GM21381 (cell line): Measurements from ENCODE around the gene GALNT7.

Source experiments
- ATAC-seq: cut with Tn5 transposase; IDR thresholded peaks from one replicate; pipeline ENCODE4 v1.9.1; 2021; ENCODE audit warnings: mild to moderate bottlenecking, moderate library complexity; ENCODE audit not compliant: unreplicated experiment

GALNT7 gene

GRCh38 chr4:173288698-173289352 is 120.2 kb downstream of the GALNT7 start:
- ATAC-seq, result no peak

DNA sequence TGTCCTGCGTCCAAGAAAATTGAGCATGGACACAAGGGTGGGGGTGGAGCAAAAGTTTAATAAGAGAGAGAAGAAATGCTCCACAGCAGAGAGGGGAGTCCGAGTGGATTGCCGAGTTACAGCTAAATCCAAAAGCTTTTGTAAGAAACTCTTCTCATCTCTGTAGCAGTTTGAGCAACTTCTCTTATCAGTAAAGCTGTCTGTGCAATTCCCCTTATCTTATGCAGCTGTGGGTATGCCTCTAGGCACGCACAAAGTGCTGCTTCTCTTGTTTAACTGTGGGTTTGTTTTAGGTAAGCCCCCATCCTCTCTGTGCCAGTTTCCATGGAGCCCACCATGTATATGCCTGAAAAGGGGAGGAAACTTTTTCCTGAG is 120.7 kb downstream of the GALNT7 start:
- no peak for ATAC-seq

- ATAC-seq, result no peak
These were observed 123.3 kb downstream of the GALNT7 start for GRCh38 chr4:173291899-173292298.

DNA sequence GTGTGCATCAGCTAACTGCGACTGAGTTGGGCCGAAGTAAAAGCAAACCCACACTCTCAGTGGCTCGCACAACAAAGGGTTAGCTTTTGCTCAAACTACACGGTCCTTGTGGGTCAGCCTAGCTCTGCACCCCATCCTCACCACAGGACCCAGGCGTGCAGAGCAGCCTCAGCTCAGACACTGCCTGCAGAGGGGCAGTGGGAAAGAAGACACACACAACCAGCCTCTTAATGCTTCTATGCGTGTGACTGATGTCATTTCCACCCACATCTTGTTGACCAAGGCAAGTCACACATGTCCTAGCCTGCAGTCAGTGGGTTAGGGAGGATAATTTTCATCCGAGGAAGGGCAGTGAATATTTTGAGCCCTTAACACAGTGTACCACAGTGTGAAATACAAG is 125.1 kb downstream of the GALNT7 start:
- no peak for ATAC-seq

- ATAC-seq, result no peak
These were observed 125.8 kb downstream of the GALNT7 start for GRCh38 chr4:173294444-173294843.

DNA sequence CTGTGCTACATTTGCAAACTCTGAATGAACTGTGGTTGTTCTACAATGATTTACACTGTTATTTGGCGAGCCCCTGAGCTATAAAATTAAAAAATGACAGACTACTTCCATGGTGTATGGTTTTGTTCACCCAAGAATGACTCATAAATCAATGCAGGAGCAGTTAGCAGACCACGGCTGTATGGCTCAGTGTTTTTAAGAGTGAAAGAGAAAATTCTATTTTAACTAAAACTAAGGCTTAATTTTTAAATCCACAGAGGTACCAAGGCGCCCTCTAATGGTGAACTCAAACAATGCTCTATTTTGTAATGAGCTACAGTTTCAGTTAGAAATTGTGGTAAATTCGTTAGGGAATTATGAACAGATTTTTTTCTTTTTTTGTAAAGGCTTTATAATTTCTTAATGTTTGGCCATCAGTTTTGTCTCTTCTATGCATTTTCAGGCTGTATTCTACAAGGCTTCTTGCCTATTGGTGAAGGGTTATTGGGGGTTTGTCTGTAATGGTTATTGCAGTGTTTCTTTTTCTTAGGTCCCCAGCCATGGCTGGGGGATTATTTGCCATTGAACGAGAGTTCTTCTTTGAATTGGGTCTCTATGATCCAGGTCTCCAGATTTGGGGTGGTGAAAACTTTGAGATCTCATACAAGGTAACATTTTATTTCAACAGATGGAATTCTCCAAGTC is 133.0 kb downstream of the GALNT7 start:
- ATAC-seq, result no peak

- no peak for ATAC-seq
These were observed 139.2 kb downstream of the GALNT7 start for GRCh38 chr4:173307778-173308177.

DNA sequence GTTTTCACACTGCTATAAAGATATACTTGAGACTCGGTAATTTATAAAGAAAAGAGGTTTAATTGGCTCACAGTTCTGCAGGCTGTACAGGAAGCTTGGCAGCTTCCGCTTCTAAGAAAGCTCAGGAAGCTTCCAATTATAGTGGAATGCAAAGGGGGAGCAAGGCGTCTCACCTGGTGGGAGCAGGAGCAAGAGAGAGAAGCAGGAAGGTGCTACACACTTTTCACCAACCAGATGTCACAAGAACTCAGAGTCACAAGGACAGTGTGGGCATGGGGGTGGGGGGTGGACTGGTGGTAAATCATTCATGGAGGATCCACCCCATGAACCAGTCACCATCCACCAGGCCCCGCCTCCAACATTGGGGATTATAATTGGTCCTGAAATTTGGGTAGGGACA is 142.8 kb downstream of the GALNT7 start:
- ATAC-seq, result no peak

DNA sequence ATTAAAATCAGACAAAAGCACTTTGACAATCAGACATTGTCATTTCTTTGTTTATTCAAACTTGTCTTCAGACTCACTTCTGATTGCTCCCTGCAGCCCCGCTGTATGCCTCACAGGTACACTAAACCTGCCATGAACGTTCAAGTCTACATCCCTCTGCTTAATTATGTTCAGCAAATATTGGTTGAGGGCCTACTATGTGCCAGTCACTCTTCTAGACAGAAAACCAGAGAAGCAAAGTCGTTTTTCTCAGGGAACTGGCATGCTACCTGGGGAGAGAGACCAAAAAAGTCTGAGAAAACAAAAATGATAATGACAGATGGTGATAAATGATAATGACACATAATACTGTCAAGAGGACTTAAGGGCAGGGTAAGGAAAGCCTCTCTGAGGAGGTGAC is 146.1 kb downstream of the GALNT7 start:
- no peak for ATAC-seq

GRCh38 chr4:173316060-173316459 is 147.4 kb downstream of the GALNT7 start:
- ATAC-seq, result no peak

- no peak for ATAC-seq
These were observed 148.4 kb downstream of the GALNT7 start for GRCh38 chr4:173317004-173317403.

DNA sequence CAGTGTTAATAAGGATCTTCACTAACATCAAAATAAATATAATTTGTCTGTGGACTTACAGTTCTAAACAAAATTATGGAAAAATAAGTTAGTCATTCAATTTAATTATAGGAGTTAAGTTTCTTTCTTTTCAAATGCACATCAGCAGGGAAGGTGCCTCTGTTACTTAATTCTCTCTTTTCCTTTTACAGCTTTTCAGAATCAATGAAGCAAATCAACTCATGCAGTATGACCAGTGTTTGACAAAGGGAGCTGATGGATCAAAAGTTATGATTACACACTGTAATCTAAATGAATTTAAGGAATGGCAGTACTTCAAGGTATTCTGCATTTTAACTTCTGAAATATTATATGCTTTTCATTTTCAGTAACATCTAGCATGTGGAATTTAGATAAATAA is 149.6 kb downstream of the GALNT7 start:
- no peak for ATAC-seq

DNA sequence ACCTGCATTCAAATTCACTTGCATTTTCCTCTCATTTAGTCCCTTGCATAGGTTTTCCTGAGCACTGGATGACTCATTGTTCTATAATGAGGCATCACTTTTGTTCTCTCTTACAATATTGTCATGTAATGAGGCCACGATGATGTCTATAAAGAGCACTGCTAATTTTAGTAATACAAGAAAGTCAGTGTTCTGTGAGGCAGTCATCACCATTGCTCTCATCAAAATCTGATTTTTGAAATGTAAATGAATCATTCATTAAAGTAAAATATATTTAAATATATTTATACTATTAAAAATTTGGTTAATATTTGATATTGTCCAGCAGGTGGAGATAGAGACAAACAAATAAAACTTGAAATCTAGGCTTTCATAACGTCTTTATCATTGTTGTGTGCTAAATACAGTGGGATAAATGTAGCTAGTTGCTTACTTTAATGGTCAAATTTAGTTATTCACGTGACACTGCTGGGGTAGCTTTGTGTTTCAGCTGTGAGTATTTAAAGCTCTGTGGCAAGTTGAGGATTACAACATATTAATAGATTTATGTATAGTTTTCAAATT is 150.1 kb downstream of the GALNT7 start:
- ATAC-seq, result no peak

DNA sequence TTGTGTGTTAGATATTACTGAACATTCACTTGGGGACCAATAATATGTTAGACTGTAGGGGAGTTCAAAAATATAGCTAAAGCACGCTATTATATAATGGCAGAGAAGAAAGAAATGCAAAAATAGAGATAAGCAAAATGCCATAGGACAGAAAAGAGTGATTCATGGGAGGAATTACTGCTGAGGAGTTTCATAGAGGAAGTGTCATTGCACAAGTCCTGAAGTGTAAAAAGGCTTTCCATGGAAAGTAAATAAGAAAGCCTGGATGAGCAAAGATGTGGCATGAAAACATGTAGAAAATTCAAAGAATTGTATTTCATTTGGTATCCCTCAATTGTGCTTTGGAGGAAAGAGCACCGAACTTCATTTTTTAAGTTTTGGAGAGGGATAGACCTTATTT is 151.1 kb downstream of the GALNT7 start:
- ATAC-seq, result no peak

DNA sequence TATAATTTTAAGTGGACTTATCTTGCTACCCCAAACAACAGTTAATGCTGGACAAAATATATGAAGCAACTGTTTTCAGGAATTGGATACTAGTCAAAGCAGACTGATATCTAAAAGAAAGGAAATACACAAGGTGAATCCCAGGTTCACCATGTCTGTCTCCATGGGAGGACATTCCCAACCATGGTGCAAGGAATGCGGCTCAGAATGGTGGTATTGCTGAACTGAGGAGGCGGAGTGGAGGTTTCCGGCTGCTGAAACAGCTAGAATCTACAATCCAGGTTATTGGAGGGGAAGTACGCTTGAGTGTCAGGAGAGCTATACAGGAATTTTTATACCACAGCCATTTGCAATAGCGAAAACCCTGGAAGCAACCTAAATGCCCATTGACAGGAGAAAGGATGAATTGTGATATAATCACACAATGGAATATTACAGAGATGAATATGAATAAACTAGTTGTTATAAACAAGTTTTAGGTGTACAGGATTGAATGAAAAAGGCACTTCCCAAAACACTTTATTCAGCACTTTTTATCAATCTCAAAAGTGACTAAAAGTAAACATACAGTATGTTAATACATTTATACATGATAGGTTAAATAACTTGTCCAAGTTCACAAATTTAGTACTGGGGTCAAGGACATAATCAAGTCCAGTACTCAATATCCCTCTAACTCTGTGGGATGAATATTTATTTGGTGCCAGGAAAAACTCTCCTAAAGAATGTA is 156.6 kb downstream of the GALNT7 start:
- no peak for ATAC-seq

GRCh38 chr4:173328236-173328901 is 159.8 kb downstream of the GALNT7 start:
- ATAC-seq, result no peak

DNA sequence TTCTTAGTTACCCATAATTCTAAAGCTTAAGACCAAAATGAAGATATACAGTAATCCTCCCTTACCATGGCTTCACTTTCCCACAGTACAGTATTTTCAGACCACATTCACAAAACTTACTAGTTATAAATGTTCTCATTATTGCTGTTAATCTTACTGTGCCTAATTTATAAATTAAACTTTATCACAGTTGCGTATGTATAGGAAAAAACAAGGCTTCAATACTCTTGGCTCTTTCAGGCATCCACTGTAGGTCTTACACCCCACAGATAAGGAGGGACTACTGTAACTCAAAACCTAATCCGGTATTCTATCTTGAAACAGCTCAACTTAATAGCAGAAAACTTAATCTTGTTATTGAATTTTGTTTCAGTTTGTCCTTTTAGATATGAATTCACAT is 162.0 kb downstream of the GALNT7 start:
- no peak for ATAC-seq

GRCh38 chr4:173332021-173332487 is 163.4 kb downstream of the GALNT7 start:
- ATAC-seq, result no peak

DNA sequence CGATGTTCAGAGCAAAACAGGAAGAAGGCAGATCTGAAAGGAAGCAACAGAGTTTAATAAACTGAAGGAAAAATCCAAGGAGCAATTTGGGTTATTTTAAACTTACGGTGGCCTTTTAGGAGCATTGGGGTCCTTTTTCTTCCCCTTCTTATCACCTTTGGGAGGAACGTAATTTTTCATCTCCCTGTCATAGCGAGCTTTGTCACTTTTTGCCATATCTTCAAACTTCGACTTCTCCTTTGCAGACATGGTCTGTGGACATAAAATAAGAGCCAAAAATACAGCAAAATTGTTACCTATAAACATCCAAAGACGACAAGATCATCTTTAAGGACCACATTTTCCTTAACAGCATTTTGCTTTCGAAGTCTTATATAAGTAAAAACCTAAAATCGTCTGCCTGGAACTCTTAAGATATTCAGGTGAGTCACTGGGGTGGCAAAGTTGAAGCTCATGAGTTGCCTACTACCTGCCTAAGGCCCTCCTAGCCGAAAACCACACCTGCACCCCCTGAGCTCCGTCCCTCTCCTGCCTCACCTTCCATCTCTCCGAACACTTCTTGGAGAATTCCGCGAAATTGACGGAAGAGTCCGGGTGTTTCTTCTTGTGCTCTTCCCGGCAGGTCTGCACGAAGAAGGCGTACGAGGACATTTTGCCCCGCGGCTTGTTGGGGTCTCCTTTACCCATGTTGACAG is 164.5 kb downstream of the GALNT7 start:
- no peak for ATAC-seq

DNA sequence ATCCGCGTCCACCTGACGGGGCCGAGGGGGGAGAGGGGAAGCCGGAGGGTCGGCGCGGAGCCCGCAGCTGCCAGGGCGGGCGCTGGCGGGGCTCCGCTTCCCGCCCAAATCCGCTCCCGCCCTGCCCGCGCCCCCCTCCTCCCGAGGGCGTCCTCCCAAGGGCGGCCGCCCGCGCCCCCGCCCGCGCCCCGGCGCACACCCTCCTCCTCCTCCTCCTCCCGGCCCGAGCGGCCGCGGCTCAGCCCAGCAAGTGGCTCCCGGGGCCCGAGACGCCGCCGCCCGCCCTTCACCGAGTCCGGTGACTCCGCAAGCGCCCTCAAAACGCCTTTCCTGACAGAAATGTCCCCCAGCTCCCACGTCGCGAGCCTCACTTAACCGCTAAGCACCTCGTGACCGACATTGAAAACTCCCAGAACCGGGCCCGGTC is 165.1 kb downstream of the GALNT7 start:
- ATAC-seq, result no peak
